ENCODE data around the gene TCF7L2. TPM values are rescaled to one million over a fixed set of nuclear protein-coding genes. Genes with fewer than 3 reads are reported as not detected.

Gene TCF7L2
- polyA plus RNA-seq, 3 donors, result 2.1 to 23.5 (median 6.1) TPM

DNA sequence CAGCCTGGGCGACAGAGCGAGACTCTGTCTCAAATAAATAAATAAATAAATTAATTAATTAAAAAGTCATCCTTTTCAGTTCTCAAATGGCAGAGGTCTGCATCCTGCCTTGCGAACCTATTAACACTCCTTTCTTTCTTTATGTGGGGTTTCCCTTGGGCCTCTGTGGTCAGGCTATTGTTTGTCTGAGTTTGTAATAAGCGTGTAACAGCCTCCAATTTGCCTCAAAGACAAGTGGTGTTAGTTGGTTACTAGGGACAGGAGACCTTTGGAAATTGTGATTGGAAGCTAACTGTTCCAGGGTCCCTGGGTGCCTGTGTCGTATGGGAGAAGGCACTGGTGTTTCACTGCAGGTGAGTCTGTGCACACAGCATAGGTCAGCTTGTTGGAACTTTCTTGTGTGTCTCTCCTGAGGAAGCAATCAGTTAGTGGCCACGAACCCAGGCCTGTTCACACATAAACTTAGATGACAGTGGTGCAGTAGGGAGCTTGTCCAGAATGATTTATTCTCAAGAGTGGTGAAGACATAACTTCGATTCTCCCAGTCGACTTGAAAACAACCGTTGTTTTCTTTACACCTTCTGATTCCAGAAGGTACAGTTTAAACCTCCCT lies 33.5 kb downstream of the TCF7L2 start:
- peaks cover 30% of the 10 kb centered on the region for H3K4me1 Mint-ChIP-seq
- no peak overlapping the region for H3K9ac ChIP-seq (ENCODE audit: insufficient read depth, low read length, poor library complexity, severe bottlenecking)
- H3K4me1 ChIP-seq (ENCODE audit: control insufficient read depth in 1 of 2, insufficient read depth in 2 of 2, low read length in 2 of 2), result peaks cover 21 to 22% of the 10 kb centered on the region in 2 donors
- 92% methylated on average over 3 of the region's 9 CpGs for WGBS (ENCODE audit: insufficient coverage)
- no peaks in the 10 kb centered on the region for H3K36me3 ChIP-seq (replicated peaks in 1 of 2; ENCODE audit: control insufficient read depth in 1 of 2, insufficient read depth in 2 of 2, low read length in 2 of 2)
- H3K9me3 Mint-ChIP-seq, result no peaks in the 10 kb centered on the region
- H3K27me3 Mint-ChIP-seq (ENCODE audit: low read depth in 3 of 3), result peaks cover 9 to 23% (median 22%) of the 10 kb centered on the region in 3 donors
- H2AFZ ChIP-seq (ENCODE audit: insufficient read depth, low read depth, low read length, poor library complexity, severe bottlenecking), result no peak overlapping the region
- TF ChIP-seq, protein P1, sequence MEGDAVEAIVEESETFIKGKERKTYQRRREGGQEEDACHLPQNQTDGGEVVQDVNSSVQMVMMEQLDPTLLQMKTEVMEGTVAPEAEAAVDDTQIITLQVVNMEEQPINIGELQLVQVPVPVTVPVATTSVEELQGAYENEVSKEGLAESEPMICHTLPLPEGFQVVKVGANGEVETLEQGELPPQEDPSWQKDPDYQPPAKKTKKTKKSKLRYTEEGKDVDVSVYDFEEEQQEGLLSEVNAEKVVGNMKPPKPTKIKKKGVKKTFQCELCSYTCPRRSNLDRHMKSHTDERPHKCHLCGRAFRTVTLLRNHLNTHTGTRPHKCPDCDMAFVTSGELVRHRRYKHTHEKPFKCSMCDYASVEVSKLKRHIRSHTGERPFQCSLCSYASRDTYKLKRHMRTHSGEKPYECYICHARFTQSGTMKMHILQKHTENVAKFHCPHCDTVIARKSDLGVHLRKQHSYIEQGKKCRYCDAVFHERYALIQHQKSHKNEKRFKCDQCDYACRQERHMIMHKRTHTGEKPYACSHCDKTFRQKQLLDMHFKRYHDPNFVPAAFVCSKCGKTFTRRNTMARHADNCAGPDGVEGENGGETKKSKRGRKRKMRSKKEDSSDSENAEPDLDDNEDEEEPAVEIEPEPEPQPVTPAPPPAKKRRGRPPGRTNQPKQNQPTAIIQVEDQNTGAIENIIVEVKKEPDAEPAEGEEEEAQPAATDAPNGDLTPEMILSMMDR (IDR thresholded peaks at IDR 0.05), result no peak
- no peak overlapping the region for H3K4me3 ChIP-seq (replicated peaks in 1 of 3; ENCODE audit: low read depth in 2 of 3, low read length in 3 of 3)
- H3K4me3 Mint-ChIP-seq, result no peak overlapping the region
- intact Hi-C loops (cut with micrococcal nuclease), result no loop called here
- no peak overlapping the region for H3K4me2 ChIP-seq (replicated peaks; ENCODE audit: extremely low read depth, low read length, poor library complexity, severe bottlenecking)
- no peak overlapping the region for H3K27ac ChIP-seq (ENCODE audit: low read depth in 1 of 2, low read length in 2 of 2)
- H3K79me2 ChIP-seq (ENCODE audit: insufficient read depth, low read length), result no peaks in the 10 kb centered on the region
- DNase-seq, result no peak
- H3K27ac Mint-ChIP-seq, result no peak overlapping the region
- H3K9me3 ChIP-seq (replicated peaks in 1 of 2; ENCODE audit: control insufficient read depth in 1 of 2, insufficient read depth in 1 of 2, low read length in 2 of 2), result no peaks in the 10 kb centered on the region
- peaks cover 98% of the 10 kb centered on the region for H4K20me1 ChIP-seq (ENCODE audit: insufficient read depth, low read length)
- H3K36me3 Mint-ChIP-seq, result peaks cover 55% of the 10 kb centered on the region in 2 donors
- peaks cover 0 to 12% of the 10 kb centered on the region in 2 donors for H3K27me3 ChIP-seq (ENCODE audit: control insufficient read depth in 2 of 2, insufficient read depth in 2 of 2, low read length in 2 of 2)

DNA sequence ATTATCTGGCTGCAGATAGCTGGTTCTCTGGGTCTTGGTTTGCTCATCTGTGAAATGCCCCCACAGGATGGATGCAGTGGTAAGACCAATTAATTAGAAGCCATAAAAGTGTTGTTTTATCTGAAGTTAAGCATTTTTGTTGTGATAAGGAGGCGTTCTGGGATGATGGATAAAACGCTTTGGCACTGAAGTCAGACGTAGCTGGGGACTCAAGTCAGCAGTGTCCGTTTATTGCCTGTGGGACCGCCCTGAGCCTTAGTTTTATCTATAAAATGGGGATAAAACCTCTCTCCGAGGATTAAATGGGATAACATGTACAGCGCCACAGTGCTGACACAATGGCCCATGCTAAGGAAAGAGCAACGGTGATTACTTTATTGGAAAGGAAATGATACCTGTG lies 34.7 kb downstream of the TCF7L2 start:
- H3K27ac Mint-ChIP-seq, result no peak overlapping the region
- 91% methylated on average over 8 of the region's 8 CpGs for WGBS (ENCODE audit: insufficient coverage)
- Histone ChIP-seq H3K27ac (ENCODE audit: low read depth in 1 of 2, low read length in 2 of 2) (no peak overlapping the region), H2AFZ (ENCODE audit: insufficient read depth, low read depth, low read length, poor library complexity, severe bottlenecking) (no peak overlapping the region), H3K4me2 (replicated peaks; ENCODE audit: extremely low read depth, low read length, poor library complexity, severe bottlenecking) (no peak overlapping the region), H3K9ac (ENCODE audit: insufficient read depth, low read length, poor library complexity, severe bottlenecking) (no peak overlapping the region), H3K36me3 (replicated peaks in 1 of 2; ENCODE audit: control insufficient read depth in 1 of 2, insufficient read depth in 2 of 2, low read length in 2 of 2) (no peaks in the 10 kb centered on the region), H3K4me1 (ENCODE audit: control insufficient read depth in 1 of 2, insufficient read depth in 2 of 2, low read length in 2 of 2) (peaks cover 21 to 22% of the 10 kb centered on the region in 2 donors), H4K20me1 (ENCODE audit: insufficient read depth, low read length) (peaks cover 98% of the 10 kb centered on the region), H3K79me2 (ENCODE audit: insufficient read depth, low read length) (no peaks in the 10 kb centered on the region), H3K4me3 (replicated peaks in 1 of 3; ENCODE audit: low read depth in 2 of 3, low read length in 3 of 3) (no peak overlapping the region), H3K9me3 (replicated peaks in 1 of 2; ENCODE audit: control insufficient read depth in 1 of 2, insufficient read depth in 1 of 2, low read length in 2 of 2) (no peaks in the 10 kb centered on the region), H3K27me3 (ENCODE audit: control insufficient read depth in 2 of 2, insufficient read depth in 2 of 2, low read length in 2 of 2) (peaks cover 0 to 12% of the 10 kb centered on the region in 2 donors)
- H3K36me3 Mint-ChIP-seq, result peaks cover 54 to 55% of the 10 kb centered on the region in 2 donors
- intact Hi-C loops (cut with micrococcal nuclease), result no loop called here
- peaks cover 30% of the 10 kb centered on the region for H3K4me1 Mint-ChIP-seq
- no peaks in the 10 kb centered on the region for H3K9me3 Mint-ChIP-seq
- H3K4me3 Mint-ChIP-seq, result no peak overlapping the region
- H3K27me3 Mint-ChIP-seq (ENCODE audit: low read depth in 3 of 3), result peaks cover 6 to 27% (median 23%) of the 10 kb centered on the region in 3 donors
- TF ChIP-seq, protein P1 (IDR thresholded peaks at IDR 0.05), result no peak
- no peak for DNase-seq
